Panc1 (cell line): ENCODE data around the gene SLC15A1. TPM values are rescaled to one million over a fixed set of nuclear protein-coding genes. Genes with fewer than 3 reads are reported as not detected.

ENCODE experiments used
- ATAC-seq: fragments of 200-7000 bp; cut with Tn5 transposase; 2 replicates; pipeline ENCODE4 v1.9.1; 2020; ENCODE audit warnings: mild to moderate bottlenecking, moderate library complexity
- BruUV-seq: library from RNA; stranded (reverse); fragments of 400-500 nt; replicated peaks from 2 replicates; lab custom pipeline; 2021; lab: Mats Ljungman, UMichigan
- CTCF ChIA-PET: fragments of 300-600 bp; sonication (Branson Sonifier 250); formaldehyde crosslinking; loops from one replicate; lab custom pipeline; 2022; ENCODE audit warnings: antibody characterized with exemption; lab: Charles Lee
- POLR2A ChIA-PET: fragments of 300-600 bp; sonication (Branson Sonifier 250); formaldehyde crosslinking; loops from one replicate; lab custom pipeline; 2022; ENCODE audit warnings: antibody characterized with exemption; lab: Charles Lee
- DNase-seq: peaks from one replicate; pipeline ENCODE4 v3.0.0-alpha.2; 2010; ENCODE audit warnings: low read depth, low spot score
- H3K27ac ChIP-seq: 2 replicates; pipeline ENCODE4 v1.5.1; 2011; ENCODE audit warnings: mild to moderate bottlenecking, low read length, inconsistent platforms
- H3K27me3 ChIP-seq: fragments of 200-500 bp; sonication (Bioruptor generic); 2 replicates; pipeline ENCODE4 v1.6.0; 2014; ENCODE audit warnings: low read length, inconsistent platforms; ENCODE audit not compliant: control insufficient read depth, insufficient read depth
- H3K36me3 ChIP-seq: fragments of 200-500 bp; sonication (Bioruptor generic); 2 replicates; pipeline ENCODE4 v1.5.1; 2014; ENCODE audit warnings: inconsistent platforms, mild to moderate bottlenecking, low read length, moderate library complexity; ENCODE audit not compliant: control insufficient read depth, insufficient read depth
- H3K4me1 ChIP-seq: 2 replicates; pipeline ENCODE4 v1.5.1; 2011; ENCODE audit warnings: inconsistent platforms, mild to moderate bottlenecking, low read length, moderate library complexity; ENCODE audit not compliant: control insufficient read depth, insufficient read depth
- H3K4me3 ChIP-seq, 2 experiments: 2 replicates each; pipeline ENCODE4 v1.5.1; 2011 to 2012; ENCODE audit warnings: low read depth in 2 of 2, low read length in 2 of 2, mild to moderate bottlenecking in 2 of 2, inconsistent platforms in 1 of 2, moderate library complexity in 1 of 2
- H3K9me3 ChIP-seq: fragments of 200-500 bp; sonication (Bioruptor generic); 2 replicates; pipeline ENCODE4 v1.5.1; 2014; ENCODE audit warnings: low read depth, mild to moderate bottlenecking, inconsistent platforms, low read length, moderate library complexity; ENCODE audit not compliant: control insufficient read depth, insufficient read depth
- CTCF ChIP-seq: fragments of 450-650 bp; IDR thresholded peaks from 2 replicates; pipeline ENCODE4 v1.5.1; 2017; ENCODE audit warnings: mild to moderate bottlenecking
- POLR2AphosphoS5 ChIP-seq: IDR thresholded peaks from 2 replicates; pipeline ENCODE4 v1.6.1; 2012; ENCODE audit warnings: mild to moderate bottlenecking, low read depth, low read length, moderate library complexity
- REST ChIP-seq, 2 experiments: IDR thresholded peaks; 2 replicates each; pipeline ENCODE4 v1.6.1; 2011 to 2012; ENCODE audit warnings: low read depth in 2 of 2, control low read depth in 1 of 2, low read length in 1 of 2, mild to moderate bottlenecking in 1 of 2, moderate library complexity in 1 of 2; ENCODE audit not compliant: insufficient read depth in 1 of 2
- SIN3A ChIP-seq: IDR thresholded peaks from 2 replicates; pipeline ENCODE4 v1.6.1; 2012; ENCODE audit warnings: low read depth, mild to moderate bottlenecking, low read length, moderate library complexity, borderline replicate concordance; ENCODE audit not compliant: insufficient read depth
- TCF7L2 ChIP-seq: IDR thresholded peaks from 2 replicates; pipeline ENCODE4 v1.6.1; 2011; ENCODE audit warnings: mild to moderate bottlenecking, low read depth, low read length, inconsistent platforms
- in situ Hi-C: cut with HindIII; loops from 2 replicates; pipeline ENCODE4 v1.10.0; 2016; ENCODE audit warnings: low sequenced_read_pairs, low pct_unique_long_range_greater_than_20kb
- intact Hi-C: fragments of 100-400 bp; cut with micrococcal nuclease; formaldehyde crosslinking; loops from one replicate; pipeline ENCODE4 v1.10.0; 2022; ENCODE audit not compliant: unreplicated experiment
- total RNA-seq: library from RNA; stranded (reverse); gene quantifications from one replicate; pipeline ENCODE4 v1.2.1, GENCODE V29; 2021; ENCODE audit not compliant: unreplicated experiment

Gene SLC15A1
- total RNA-seq, 1 experiment from 2014 or later, result 0.18 TPM

- intact Hi-C loops (no loop called here), in situ Hi-C loops (no loop called here)
- no peak for TF ChIP-seq CTCF
- TF ChIP-seq REST (IDR thresholded peaks at IDR 0.05; ENCODE audit: insufficient read depth in 1 of 2, low read depth in 2 of 2, low read length in 1 of 2), result no peak
- no peak for TF ChIP-seq POLR2AphosphoS5
- no peak for TF ChIP-seq TCF7L2
- no peak for TF ChIP-seq SIN3A
- DNase-seq (no peak), ATAC-seq (no peak)
- no TSS peak for BruUV-seq
- no peaks in the 10 kb centered on the region for H3K27me3 ChIP-seq
- no peak overlapping the region for H3K4me3 ChIP-seq
- H3K9me3 ChIP-seq, result no peaks in the 10 kb centered on the region
- CTCF ChIA-PET, result no interaction called here
- no peaks in the 10 kb centered on the region for H3K4me1 ChIP-seq
- POLR2A ChIA-PET, result no interaction called here
- no peaks in the 10 kb centered on the region for H3K36me3 ChIP-seq
- H3K27ac ChIP-seq, result no peak overlapping the region
Observed at GRCh38 chr13:98781470-98781869, 29.0 kb upstream of the SLC15A1 start.

- Histone ChIP-seq H3K27me3 (no peaks in the 10 kb centered on the region), H3K9me3 (no peaks in the 10 kb centered on the region), H3K4me1 (no peaks in the 10 kb centered on the region), H3K36me3 (no peaks in the 10 kb centered on the region), H3K27ac (no peak overlapping the region), H3K4me3 (no peak overlapping the region)
- in situ Hi-C loops (no loop called here), intact Hi-C loops (no loop called here)
- ChIA-PET CTCF (no interaction called here), POLR2A (no interaction called here)
- ATAC-seq (no peak), DNase-seq (no peak)
- TF ChIP-seq REST (IDR thresholded peaks at IDR 0.05; ENCODE audit: insufficient read depth in 1 of 2, low read depth in 2 of 2, low read length in 1 of 2), result no peak
- no peak for TF ChIP-seq POLR2AphosphoS5
- no peak for TF ChIP-seq TCF7L2
- no peak for TF ChIP-seq CTCF
- TF ChIP-seq SIN3A, result no peak
- no TSS peak for BruUV-seq
Observed at GRCh38 chr13:98781045-98781444, 28.6 kb upstream of the SLC15A1 start.
